ENCODE data around the gene CCDC30. TPM values are rescaled to one million over a fixed set of nuclear protein-coding genes. Genes with fewer than 3 reads are reported as not detected.
A peak's percentile ranks its signal among the peaks of the same experiment; 100 is the strongest.
"Not testable (repeated sequence)": the region's sequence is repeated elsewhere in the genome, so short reads cannot be mapped to it uniquely, and the experiment has no call there.

CCDC30 gene
- total and polyA plus RNA-seq, 4 donors: 12.0 to 19.1 (median 15.9) TPM

GRCh38 chr1:42504535-42505128 lies 41.5 kb downstream of the CCDC30 start:
- no peaks in the 10 kb centered on the region for H3K27me3 ChIP-seq (ENCODE audit: control insufficient read depth, insufficient read depth, low read length)
- H3K4me1 ChIP-seq (ENCODE audit: control insufficient read depth, insufficient read depth, low read length): no peaks in the 10 kb centered on the region
- H3K9me3 ChIP-seq (ENCODE audit: control insufficient read depth, insufficient read depth, low read length): peaks cover 12% of the 10 kb centered on the region
- H3K4me3 ChIP-seq (ENCODE audit: low read depth, low read length): no peak overlapping the region
- peaks cover 10% of the 10 kb centered on the region for H3K36me3 ChIP-seq (ENCODE audit: control insufficient read depth, insufficient read depth, low read length)
- DNase-seq (ENCODE audit: low read depth in 4 of 6, low spot score in 6 of 6): no peak
- no peak overlapping the region for H3K27ac ChIP-seq (ENCODE audit: low read depth, low read length)
- WGBS (ENCODE audit: insufficient coverage): no CpG with 5 or more reads among the region's 2 CpGs

DNA sequence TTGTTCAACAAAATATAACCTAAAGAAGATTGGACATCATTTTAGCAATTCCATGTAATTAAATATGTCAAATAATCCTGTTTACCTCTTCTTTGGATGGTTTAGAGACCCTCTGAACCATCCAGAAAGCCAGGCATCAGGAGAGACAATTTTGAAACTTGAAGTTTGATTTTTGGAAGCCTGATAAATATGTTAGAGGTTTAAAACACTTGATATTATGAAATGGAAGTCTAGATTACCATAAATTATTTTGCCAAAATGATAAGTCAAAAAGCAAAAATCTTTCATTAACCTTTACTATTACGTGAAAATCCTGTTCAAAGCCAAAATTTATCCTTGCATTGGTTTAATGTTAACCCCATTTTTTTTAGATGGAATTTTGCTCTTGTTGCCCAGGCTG lies 43.5 kb downstream of the CCDC30 start:
- Histone ChIP-seq H3K27ac (ENCODE audit: low read depth, low read length) (no peak overlapping the region), H3K27me3 (ENCODE audit: control insufficient read depth, insufficient read depth, low read length) (no peaks in the 10 kb centered on the region), H3K9me3 (ENCODE audit: control insufficient read depth, insufficient read depth, low read length) (peaks cover 24% of the 10 kb centered on the region), H3K36me3 (ENCODE audit: control insufficient read depth, insufficient read depth, low read length) (peaks cover 10% of the 10 kb centered on the region), H3K4me3 (ENCODE audit: low read depth, low read length) (no peak overlapping the region), H3K4me1 (ENCODE audit: control insufficient read depth, insufficient read depth, low read length) (no peaks in the 10 kb centered on the region)
- no CpG with 5 or more reads among the region's 1 CpG for WGBS (ENCODE audit: insufficient coverage)
- DNase-seq (ENCODE audit: low read depth in 4 of 6, low spot score in 6 of 6): no peak

- not testable (repeated sequence) for H3K27ac ChIP-seq (ENCODE audit: low read depth, low read length); H3K27me3 ChIP-seq (ENCODE audit: control insufficient read depth, insufficient read depth, low read length); DNase-seq (ENCODE audit: low read depth in 4 of 6, low spot score in 6 of 6); H3K4me1 ChIP-seq (ENCODE audit: control insufficient read depth, insufficient read depth, low read length); H3K4me3 ChIP-seq (ENCODE audit: low read depth, low read length); H3K36me3 ChIP-seq (ENCODE audit: control insufficient read depth, insufficient read depth, low read length)
- WGBS (ENCODE audit: insufficient coverage): 91% methylated on average over 4 of the region's 6 CpGs
- peaks cover 28% of the 10 kb centered on the region for H3K9me3 ChIP-seq (ENCODE audit: control insufficient read depth, insufficient read depth, low read length)
These were observed 48.6 kb downstream of the CCDC30 start for GRCh38 chr1:42511581-42512155.

DNA sequence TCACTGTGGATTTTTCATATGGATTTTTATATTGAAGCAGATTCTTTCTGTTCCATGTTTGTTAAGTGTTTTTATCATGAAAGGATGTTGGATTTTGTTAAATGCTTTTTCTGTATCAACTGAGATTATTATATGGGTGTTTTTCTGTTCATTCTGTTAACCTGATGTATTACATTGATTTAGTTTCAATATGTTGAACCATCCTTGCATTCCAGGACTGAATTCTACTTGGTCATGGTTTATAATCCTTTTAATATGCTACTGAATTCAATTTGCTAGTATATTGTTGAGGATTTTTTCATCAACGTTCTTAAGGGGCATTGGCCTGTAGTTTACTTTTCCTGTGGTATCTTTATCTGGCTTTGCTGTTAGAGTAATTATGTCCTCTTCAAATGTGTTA lies 55.8 kb downstream of the CCDC30 start:
- Histone ChIP-seq H3K36me3 (ENCODE audit: control insufficient read depth, insufficient read depth, low read length) (no peaks in the 10 kb centered on the region), H3K9me3 (ENCODE audit: control insufficient read depth, insufficient read depth, low read length) (peaks cover 9% of the 10 kb centered on the region), H3K27ac (ENCODE audit: low read depth, low read length) (no peak overlapping the region), H3K4me3 (ENCODE audit: low read depth, low read length) (no peak overlapping the region), H3K4me1 (ENCODE audit: control insufficient read depth, insufficient read depth, low read length) (no peaks in the 10 kb centered on the region), H3K27me3 (ENCODE audit: control insufficient read depth, insufficient read depth, low read length) (no peaks in the 10 kb centered on the region)
- DNase-seq (ENCODE audit: low read depth in 4 of 6, low spot score in 6 of 6): peak in 1 of 6 donors; percentile 3
- WGBS (ENCODE audit: insufficient coverage): no CpG with 5 or more reads among the region's 1 CpG

GRCh38 chr1:42523171-42523570 lies 60.1 kb downstream of the CCDC30 start:
- WGBS (ENCODE audit: insufficient coverage): no CpG with 5 or more reads among the region's 3 CpGs
- H3K27me3 ChIP-seq (ENCODE audit: control insufficient read depth, insufficient read depth, low read length): no peaks in the 10 kb centered on the region
- no peak overlapping the region for H3K4me3 ChIP-seq (ENCODE audit: low read depth, low read length)
- no peaks in the 10 kb centered on the region for H3K4me1 ChIP-seq (ENCODE audit: control insufficient read depth, insufficient read depth, low read length)
- no peaks in the 10 kb centered on the region for H3K36me3 ChIP-seq (ENCODE audit: control insufficient read depth, insufficient read depth, low read length)
- no peak for DNase-seq (ENCODE audit: low read depth in 4 of 6, low spot score in 6 of 6)
- H3K9me3 ChIP-seq (ENCODE audit: control insufficient read depth, insufficient read depth, low read length): peaks cover 9% of the 10 kb centered on the region
- H3K27ac ChIP-seq (ENCODE audit: low read depth, low read length): no peak overlapping the region

DNA sequence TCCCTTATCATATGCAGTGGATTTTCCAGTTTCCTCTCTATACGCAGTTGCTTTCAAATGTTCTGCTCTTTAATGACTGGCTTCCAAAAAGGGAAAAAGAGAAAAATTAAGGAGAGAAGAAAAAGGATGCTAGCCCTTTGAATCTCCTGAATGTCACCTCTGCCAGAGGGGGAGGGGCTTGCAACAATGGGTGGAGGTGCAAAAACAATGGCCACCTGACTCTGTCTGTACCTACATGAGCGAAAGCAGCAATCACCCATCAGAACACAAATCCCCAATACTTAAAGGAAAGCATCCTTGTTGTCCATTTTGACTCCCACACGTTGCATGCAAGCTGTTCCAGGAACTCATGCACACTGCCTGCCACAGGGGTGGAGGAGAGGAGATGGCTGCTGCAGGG lies 61.2 kb downstream of the CCDC30 start:
- Histone ChIP-seq H3K4me3 (ENCODE audit: low read depth, low read length) (no peak overlapping the region), H3K27ac (ENCODE audit: low read depth, low read length) (no peak overlapping the region), H3K27me3 (ENCODE audit: control insufficient read depth, insufficient read depth, low read length) (no peaks in the 10 kb centered on the region), H3K9me3 (ENCODE audit: control insufficient read depth, insufficient read depth, low read length) (peaks cover 3% of the 10 kb centered on the region), H3K4me1 (ENCODE audit: control insufficient read depth, insufficient read depth, low read length) (no peaks in the 10 kb centered on the region), H3K36me3 (ENCODE audit: control insufficient read depth, insufficient read depth, low read length) (no peaks in the 10 kb centered on the region)
- WGBS (ENCODE audit: insufficient coverage): no CpG with 5 or more reads among the region's 3 CpGs
- no peak for DNase-seq (ENCODE audit: low read depth in 4 of 6, low spot score in 6 of 6)

DNA sequence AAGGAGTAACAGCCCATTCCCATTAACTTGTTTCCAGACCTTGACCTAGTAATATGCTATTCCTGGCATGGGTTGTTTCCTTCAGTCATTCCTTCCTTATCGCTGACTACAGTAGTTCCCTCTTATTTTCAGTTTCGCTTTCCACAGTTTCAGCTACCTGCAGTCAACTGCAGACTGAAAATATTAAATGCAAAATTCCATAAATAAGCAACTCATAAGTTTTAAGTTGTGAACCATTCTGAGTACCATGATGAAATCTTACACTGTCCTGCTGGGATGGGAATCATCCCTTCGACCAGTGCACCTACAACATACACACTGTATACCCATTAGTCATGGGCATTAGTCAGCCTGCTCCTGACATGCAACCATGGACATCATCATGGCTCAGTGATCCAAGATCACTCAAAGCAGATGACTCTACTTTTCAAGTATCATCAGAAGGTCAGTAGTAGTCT lies 66.7 kb downstream of the CCDC30 start:
- H3K4me3 ChIP-seq (ENCODE audit: low read depth, low read length): no peak overlapping the region
- 83% methylated on average over 2 of the region's 3 CpGs for WGBS (ENCODE audit: insufficient coverage)
- no peak for DNase-seq (ENCODE audit: low read depth in 4 of 6, low spot score in 6 of 6)

GRCh38 chr1:42531043-42531442 lies 68.0 kb downstream of the CCDC30 start:
- no peak for DNase-seq (ENCODE audit: low read depth in 4 of 6, low spot score in 6 of 6)
- no CpG with 5 or more reads among the region's 2 CpGs for WGBS (ENCODE audit: insufficient coverage)

More for the DNA sequence above, 66.7 kb downstream of the CCDC30 start:
- Histone ChIP-seq H3K27me3 (ENCODE audit: control insufficient read depth, insufficient read depth, low read length) (no peaks in the 10 kb centered on the region), H3K4me1 (ENCODE audit: control insufficient read depth, insufficient read depth, low read length) (no peaks in the 10 kb centered on the region), H3K27ac (ENCODE audit: low read depth, low read length) (no peak overlapping the region), H3K36me3 (ENCODE audit: control insufficient read depth, insufficient read depth, low read length) (no peaks in the 10 kb centered on the region), H3K9me3 (ENCODE audit: control insufficient read depth, insufficient read depth, low read length) (no peaks in the 10 kb centered on the region)

GRCh38 chr1:42533101-42533863 lies 70.2 kb downstream of the CCDC30 start:
- Histone ChIP-seq H3K36me3 (ENCODE audit: control insufficient read depth, insufficient read depth, low read length) (no peaks in the 10 kb centered on the region), H3K4me3 (ENCODE audit: low read depth, low read length) (no peak overlapping the region), H3K27ac (ENCODE audit: low read depth, low read length) (no peak overlapping the region), H3K27me3 (ENCODE audit: control insufficient read depth, insufficient read depth, low read length) (no peaks in the 10 kb centered on the region), H3K4me1 (ENCODE audit: control insufficient read depth, insufficient read depth, low read length) (no peaks in the 10 kb centered on the region), H3K9me3 (ENCODE audit: control insufficient read depth, insufficient read depth, low read length) (no peaks in the 10 kb centered on the region)
- WGBS (ENCODE audit: insufficient coverage): 89% methylated on average over 5 of the region's 6 CpGs
- no peak for DNase-seq (ENCODE audit: low read depth in 4 of 6, low spot score in 6 of 6)

More at GRCh38 chr1:42531043-42531442, 68.0 kb downstream of the CCDC30 start:
- no peak overlapping the region for H3K4me3 ChIP-seq (ENCODE audit: low read depth, low read length)
- H3K27ac ChIP-seq (ENCODE audit: low read depth, low read length): no peak overlapping the region
- H3K27me3 ChIP-seq (ENCODE audit: control insufficient read depth, insufficient read depth, low read length): no peaks in the 10 kb centered on the region
- H3K4me1 ChIP-seq (ENCODE audit: control insufficient read depth, insufficient read depth, low read length): no peaks in the 10 kb centered on the region
- no peaks in the 10 kb centered on the region for H3K36me3 ChIP-seq (ENCODE audit: control insufficient read depth, insufficient read depth, low read length)
- no peaks in the 10 kb centered on the region for H3K9me3 ChIP-seq (ENCODE audit: control insufficient read depth, insufficient read depth, low read length)
